Adrenal gland (tissue), 12 donors: ENCODE results near the gene ETFA. TPM values are rescaled to one million over a fixed set of nuclear protein-coding genes. Genes with fewer than 3 reads are reported as not detected.

Experiments
- DNase-seq, 7 donors: peaks; one replicate each; pipeline ENCODE4 v3.0.0-alpha.2; 2019 to 2020
- H3K27ac ChIP-seq, 5 donors: fragments of 200-600 bp; sonication (generic) in 4 of 5; 1 replicate in 3 of 5; 2 replicates in 2 of 5; pipeline versions ENCODE4 v1.5.1 to v1.8.0; 2016 to 2020; ENCODE audit warnings: mild to moderate bottlenecking in 1 of 5
- H3K27me3 ChIP-seq: fragments of 200-600 bp; 2 replicates; pipeline ENCODE4 v1.8.0; 2021
- H3K36me3 ChIP-seq, 2 donors: fragments of 200-600 bp; replicated peaks in 1 of 2; 1 replicate in 1 of 2; 2 replicates in 1 of 2; pipeline versions ENCODE4 v1.5.1 to v1.8.0; 2018 to 2022
- H3K4me1 ChIP-seq, 2 donors: fragments of 200-600 bp; replicated peaks in 1 of 2; 1 replicate in 1 of 2; 2 replicates in 1 of 2; pipeline versions ENCODE4 v1.5.1 to v1.8.0; 2018 to 2021
- H3K4me3 ChIP-seq, 4 donors: fragments of 200-600 bp; sonication (generic) in 3 of 4; one replicate each; pipeline ENCODE4 v1.5.1; 2016 to 2018
- H3K9me3 ChIP-seq, 3 donors: fragments of 200-600 bp; sonication (generic) in 1 of 3; replicated peaks in 1 of 3; 1 replicate in 2 of 3; 2 replicates in 1 of 3; pipeline versions ENCODE4 v1.5.1 to v1.8.0; 2016 to 2021
- POLR2A ChIP-seq, 2 donors: fragments of 450-650 bp; IDR thresholded peaks; one replicate each; pipeline ENCODE4 v1.6.1; 2017; ENCODE audit warnings: antibody characterized with exemption in 2 of 2, mild to moderate bottlenecking in 2 of 2, moderate library complexity in 1 of 2
- WGBS, 4 donors: extraction: QIAGEN DNeasy Blood & Tissue Kit in 2 of 4; methylation state at CpG; one replicate each; pipeline versions ENCODE4 v1.1.5 to v1.1.7; 2013 to 2017; 5-methylcytosine and 5-hydroxymethylcytosine counted together
- intact Hi-C, 2 donors: fragments of 100-400 bp; cut with DNase I; formaldehyde crosslinking; loops; one replicate each; pipeline versions ENCODE4 v1.14.1 to v1.15.0; 2022 to 2023
- polyA plus RNA-seq, 3 donors: library from polyadenylated mRNA; stranded (reverse); fragments of 200-250 nt in 2 of 3; fragments of 350-450 nt in 1 of 3; fragmentation: Illumina TruSeq in 1 of 3; extraction: RNeasy Lipid Tissue Mini Kit (QIAGEN cat#74804) in 1 of 3; gene quantifications; one replicate each; pipeline ENCODE4 v1.2.3, GENCODE V29; 2013 to 2014
- total RNA-seq, 9 donors: library from RNA; depleted of rRNA in 4 of 9; stranded (reverse); fragments of >200 nt in 4 of 9; fragments of 120-200 nt in 1 of 9; fragmentation: NEBNext Ultra II Directional in 1 of 9; extraction: Animal tissue kit (Norgen Biotek cat#: 25700) in 1 of 9; gene quantifications; one replicate each; pipeline versions ENCODE4 v1.1.0 to v1.2.4, GENCODE V29; 2013 to 2023
- TF ChIP-seq, protein P1 (sequence below), 6 experiments: fragments of 450-650 bp in 4 of 6; fragments of 200-600 bp in 2 of 6; sonication (generic) in 1 of 6; IDR thresholded peaks; 1 replicate in 5 of 6; 2 replicates in 1 of 6; pipeline versions ENCODE4 v1.5.1 to v1.8.0; 2016 to 2021; ENCODE audit warnings: antibody characterized with exemption in 6 of 6, mild to moderate bottlenecking in 2 of 6, moderate library complexity in 1 of 6
- donor health status: healthy with polysubstance abuse.
- donor health status: Bipolar disorder and iron deficiency.
- donor health status: DM: yes; HTN: yes; CAD: no.
- donor health status: DM: no; HTN: no; CAD: no.
- donor health status: DM: no; HTN: no; CAD: no.
- donor health status: DM: yes; HTN: yes; CAD: no.

ETFA gene
- total and polyA plus RNA-seq, 12 donors: 50.0 to 339 (median 187) TPM

DNA sequence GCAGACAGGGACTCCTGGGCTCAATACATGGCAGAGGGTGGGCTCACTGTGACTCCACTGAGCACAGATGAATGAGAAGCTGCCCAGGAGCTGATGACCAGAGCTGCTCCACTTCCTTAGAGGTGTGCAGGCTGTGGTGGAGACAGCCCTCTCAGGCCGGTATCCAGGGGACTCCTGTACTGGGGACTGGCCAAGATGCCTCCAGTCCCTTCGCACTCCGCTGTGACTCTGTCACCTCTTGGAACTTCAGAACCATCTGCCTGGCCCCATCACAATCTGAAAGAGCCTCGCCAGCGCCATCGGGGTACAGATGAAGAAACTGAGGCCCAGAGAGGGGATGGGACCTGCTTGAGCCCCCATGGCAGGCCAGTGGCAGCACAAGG, 111.2 kb downstream of the ETFA start:
- 87 to 98% (median 97%) methylated on average over 5 to 6 of the region's 6 CpGs for WGBS, 4 donors
- no peak overlapping the region for H3K27ac ChIP-seq

DNA sequence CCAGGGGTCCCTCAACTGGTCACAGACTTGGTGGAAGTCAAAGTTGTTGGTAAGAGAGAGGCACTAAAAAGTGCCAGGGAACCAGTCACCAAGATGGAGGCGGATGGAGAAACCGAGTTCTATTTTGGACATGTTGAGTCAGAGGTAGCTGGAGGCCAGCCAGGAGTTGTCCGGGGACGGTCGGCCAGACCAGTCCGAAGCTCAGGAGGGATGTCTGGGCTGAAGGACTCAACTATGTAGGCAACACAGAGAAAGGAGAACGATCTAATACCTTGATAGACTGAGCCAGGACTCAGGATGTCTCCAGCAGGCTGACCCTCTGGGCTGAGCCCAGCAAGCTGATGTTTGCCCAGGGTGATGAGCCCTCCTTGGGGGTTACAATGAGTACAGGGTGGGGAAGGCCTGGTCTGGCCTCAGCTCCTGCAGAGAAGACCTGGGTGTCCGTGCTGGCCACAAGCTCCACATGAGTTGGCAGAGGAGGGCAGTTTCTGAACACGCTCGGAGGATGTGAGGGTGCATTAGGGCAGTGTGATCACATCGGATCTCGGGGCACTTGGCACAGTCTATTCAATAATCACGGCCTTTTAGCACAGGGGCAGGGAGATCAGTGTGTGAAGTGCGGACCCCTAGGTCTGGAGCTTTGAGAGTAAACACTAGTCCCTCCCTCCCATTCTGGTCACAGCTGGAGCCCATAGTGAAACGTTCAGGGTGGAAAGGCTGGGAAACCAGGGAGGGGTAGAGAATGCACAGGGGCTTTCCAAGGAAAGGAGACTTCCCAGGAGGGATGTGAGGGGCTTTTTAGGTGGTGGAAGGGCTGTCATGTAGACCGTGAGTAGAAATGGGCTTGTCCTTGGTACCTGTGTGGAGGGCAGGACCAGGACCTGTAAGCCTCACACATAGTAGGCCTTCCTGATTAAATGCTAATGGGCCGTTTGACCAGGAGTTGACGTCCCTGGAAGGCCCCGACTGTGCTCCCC, 111.9 kb downstream of the ETFA start:
- Histone ChIP-seq H3K36me3 (no peaks in the 10 kb centered on the region), H3K9me3 (no peaks in the 10 kb centered on the region), H3K27me3 (no peaks in the 10 kb centered on the region), H3K4me3 (no peak overlapping the region), H3K4me1 (peaks cover 36 to 40% of the 10 kb centered on the region in 2 donors), H3K27ac (peak overlapping the region in 3 of 5 donors; percentile 47 to 91 (median 56))
- peak; percentile 83 to 95 (median 93) for DNase-seq
- no peak for TF ChIP-seq POLR2A (IDR thresholded peaks at IDR 0.05)
- TF ChIP-seq, protein P1, sequence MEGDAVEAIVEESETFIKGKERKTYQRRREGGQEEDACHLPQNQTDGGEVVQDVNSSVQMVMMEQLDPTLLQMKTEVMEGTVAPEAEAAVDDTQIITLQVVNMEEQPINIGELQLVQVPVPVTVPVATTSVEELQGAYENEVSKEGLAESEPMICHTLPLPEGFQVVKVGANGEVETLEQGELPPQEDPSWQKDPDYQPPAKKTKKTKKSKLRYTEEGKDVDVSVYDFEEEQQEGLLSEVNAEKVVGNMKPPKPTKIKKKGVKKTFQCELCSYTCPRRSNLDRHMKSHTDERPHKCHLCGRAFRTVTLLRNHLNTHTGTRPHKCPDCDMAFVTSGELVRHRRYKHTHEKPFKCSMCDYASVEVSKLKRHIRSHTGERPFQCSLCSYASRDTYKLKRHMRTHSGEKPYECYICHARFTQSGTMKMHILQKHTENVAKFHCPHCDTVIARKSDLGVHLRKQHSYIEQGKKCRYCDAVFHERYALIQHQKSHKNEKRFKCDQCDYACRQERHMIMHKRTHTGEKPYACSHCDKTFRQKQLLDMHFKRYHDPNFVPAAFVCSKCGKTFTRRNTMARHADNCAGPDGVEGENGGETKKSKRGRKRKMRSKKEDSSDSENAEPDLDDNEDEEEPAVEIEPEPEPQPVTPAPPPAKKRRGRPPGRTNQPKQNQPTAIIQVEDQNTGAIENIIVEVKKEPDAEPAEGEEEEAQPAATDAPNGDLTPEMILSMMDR (IDR thresholded peaks at IDR 0.05): no peak
- intact Hi-C loops: loop anchor here in 1 of 2 donors (10.0 kb wide), 1 partner anchor 635 kb away; no protein-coding TSS in a partner anchor
- WGBS, 4 donors: 71 to 78% (median 72%) methylated on average over 17 to 19 of the region's 19 CpGs

More for the DNA sequence above, 111.2 kb downstream of the ETFA start:
- Histone ChIP-seq H3K4me1 (peaks cover 36 to 40% of the 10 kb centered on the region in 2 donors), H3K36me3 (no peaks in the 10 kb centered on the region), H3K4me3 (no peak overlapping the region), H3K9me3 (no peaks in the 10 kb centered on the region), H3K27me3 (no peaks in the 10 kb centered on the region)
- TF ChIP-seq POLR2A (IDR thresholded peaks at IDR 0.05): no peak
- TF ChIP-seq, protein P1 (IDR thresholded peaks at IDR 0.05): no peak
- intact Hi-C loops: no loop called here
- DNase-seq: peak in 1 of 7 donors; percentile 15

GRCh38 chr15:76198456-76199105, 112.7 kb downstream of the ETFA start:
- intact Hi-C loops: loop anchor here in 1 of 2 donors (10.0 kb wide), 1 partner anchor 636 kb away; no protein-coding TSS in a partner anchor
- Histone ChIP-seq H3K4me3 (no peak overlapping the region), H3K9me3 (no peaks in the 10 kb centered on the region), H3K27ac (peak overlapping the region in 3 of 5 donors; percentile 47 to 91 (median 56)), H3K27me3 (no peaks in the 10 kb centered on the region), H3K4me1 (peaks cover 36 to 40% of the 10 kb centered on the region in 2 donors), H3K36me3 (no peaks in the 10 kb centered on the region)
- peak in 1 of 7 donors; percentile 14 for DNase-seq
- 92 to 99% (median 95%) methylated on average over 4 to 6 of the region's 6 CpGs for WGBS, 4 donors
- no peak for TF ChIP-seq POLR2A (IDR thresholded peaks at IDR 0.05)
- TF ChIP-seq, protein P1 (IDR thresholded peaks at IDR 0.05): no peak
